Measurements from ENCODE around the gene NAGPA.

The NAGPA gene

GRCh38 chr16:5001986-5002385, 31.7 kb downstream of the NAGPA start:
- DNase-seq (ENCODE audit: low read depth), result no peak

DNA sequence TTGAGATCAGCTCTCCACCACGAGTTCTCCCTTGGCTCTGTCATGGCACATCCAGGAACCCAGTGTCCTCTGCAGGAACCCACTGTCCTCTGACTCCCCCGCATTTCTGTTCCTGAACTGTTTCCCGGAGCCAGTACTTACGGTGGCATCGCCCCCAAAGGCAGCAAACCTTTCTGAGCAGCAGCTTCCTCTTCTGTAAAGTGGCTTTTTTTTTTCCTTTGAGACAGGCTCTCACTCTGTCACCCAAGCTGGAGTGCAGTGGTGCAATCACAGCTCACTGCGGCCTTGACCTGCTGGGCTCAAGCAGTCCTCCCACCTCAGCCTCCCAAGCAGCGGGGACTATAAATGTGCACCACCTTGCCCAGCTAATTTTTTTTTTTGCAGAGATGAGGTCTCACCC, 32.2 kb downstream of the NAGPA start:
- DNase-seq (ENCODE audit: low read depth), result no peak

GRCh38 chr16:5000573-5001001, 33.1 kb downstream of the NAGPA start:
- DNase-seq (ENCODE audit: low read depth), result no peak

DNA sequence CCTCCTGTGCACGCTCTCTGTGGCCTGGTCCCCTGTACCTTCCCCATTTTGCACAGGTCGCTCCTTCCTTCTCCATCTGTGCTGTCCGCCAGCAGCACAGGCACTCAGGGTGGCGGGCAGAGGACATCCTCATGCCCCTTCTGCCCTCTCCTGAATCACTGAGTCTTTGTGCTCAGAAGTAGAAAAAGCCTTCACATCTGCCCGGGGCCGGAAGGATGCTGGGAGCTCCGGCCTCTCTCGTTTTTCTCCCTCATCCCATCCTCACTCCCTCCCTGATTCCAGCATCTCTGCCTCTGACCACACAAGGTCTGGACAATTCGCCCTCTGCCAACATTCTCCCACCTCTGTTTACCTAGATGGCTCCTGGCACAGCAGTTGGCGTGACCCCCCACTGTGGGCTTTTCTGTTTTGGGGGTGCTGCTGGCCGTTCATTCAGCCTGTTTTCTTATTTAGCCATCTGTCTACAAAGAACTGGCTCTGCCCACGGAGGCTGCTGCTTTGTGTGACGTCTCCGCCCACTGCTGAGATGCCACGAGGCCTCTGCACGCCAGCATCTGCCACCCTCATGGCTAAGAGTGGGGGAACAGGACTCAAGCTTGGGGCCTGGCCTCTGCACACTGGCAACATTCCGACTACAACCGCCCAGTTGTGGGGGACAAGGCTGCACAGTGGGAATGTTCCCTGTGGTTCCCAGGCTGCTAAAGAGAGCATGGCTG, 38.9 kb downstream of the NAGPA start:
- DNase-seq (ENCODE audit: low read depth), result no peak

GRCh38 chr16:4991754-4992153, 42.0 kb downstream of the NAGPA start:
- no peak for DNase-seq (ENCODE audit: low read depth)

- no peak for DNase-seq (ENCODE audit: low read depth)
These were observed 43.3 kb downstream of the NAGPA start for GRCh38 chr16:4990415-4990814.

DNA sequence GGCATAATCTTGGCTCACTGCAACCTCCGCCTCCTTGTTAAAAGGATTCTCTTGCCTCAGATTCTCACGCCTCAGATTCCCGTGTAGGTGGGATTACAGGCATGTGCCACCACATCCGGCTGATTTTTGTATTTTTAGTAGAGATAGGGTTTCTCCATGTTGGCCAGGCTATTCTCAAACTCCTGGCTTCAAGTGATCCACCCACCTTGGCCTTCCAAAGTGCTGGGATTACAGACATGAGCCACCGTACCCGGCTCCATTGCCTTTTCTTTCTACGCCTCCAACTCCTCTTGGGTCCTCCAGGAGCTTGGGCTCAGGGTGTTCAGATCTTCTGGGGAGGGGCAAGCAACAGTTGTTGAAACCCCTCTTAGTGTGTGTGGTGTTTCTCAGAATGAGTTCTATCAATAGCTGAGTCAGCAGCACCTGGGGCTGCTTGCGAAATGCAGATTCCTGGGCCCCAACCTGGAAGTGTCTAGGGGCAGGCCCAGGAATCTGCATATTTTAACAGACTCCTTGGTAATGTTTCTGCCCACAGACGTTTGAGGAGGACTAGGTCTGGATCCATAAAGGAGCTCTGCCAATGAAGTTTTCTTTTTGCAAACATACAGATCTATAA, 44.2 kb downstream of the NAGPA start:
- no peak for DNase-seq (ENCODE audit: low read depth)

GRCh38 chr16:4988647-4989046, 45.1 kb downstream of the NAGPA start:
- no peak for DNase-seq (ENCODE audit: low read depth)

GRCh38 chr16:4987580-4988374, 46.0 kb downstream of the NAGPA start:
- DNase-seq (ENCODE audit: low read depth), result no peak

DNA sequence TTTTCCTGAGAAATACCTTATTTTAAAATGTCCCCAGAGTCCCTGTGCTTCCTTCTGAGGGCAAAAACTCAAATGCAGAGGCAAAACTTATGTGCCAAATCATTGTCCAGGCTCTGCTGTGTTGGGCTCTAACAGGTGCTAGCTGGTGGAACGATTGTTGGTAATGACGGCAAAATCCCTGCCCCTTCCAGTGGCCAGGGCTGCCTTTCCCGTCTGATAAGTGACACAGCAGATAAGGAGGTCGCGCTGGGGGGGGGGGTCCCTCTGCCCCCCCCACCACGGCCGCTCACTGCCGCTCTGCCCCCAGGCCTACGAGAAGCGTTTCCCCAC, 46.5 kb downstream of the NAGPA start:
- DNase-seq (ENCODE audit: low read depth), result no peak

DNA sequence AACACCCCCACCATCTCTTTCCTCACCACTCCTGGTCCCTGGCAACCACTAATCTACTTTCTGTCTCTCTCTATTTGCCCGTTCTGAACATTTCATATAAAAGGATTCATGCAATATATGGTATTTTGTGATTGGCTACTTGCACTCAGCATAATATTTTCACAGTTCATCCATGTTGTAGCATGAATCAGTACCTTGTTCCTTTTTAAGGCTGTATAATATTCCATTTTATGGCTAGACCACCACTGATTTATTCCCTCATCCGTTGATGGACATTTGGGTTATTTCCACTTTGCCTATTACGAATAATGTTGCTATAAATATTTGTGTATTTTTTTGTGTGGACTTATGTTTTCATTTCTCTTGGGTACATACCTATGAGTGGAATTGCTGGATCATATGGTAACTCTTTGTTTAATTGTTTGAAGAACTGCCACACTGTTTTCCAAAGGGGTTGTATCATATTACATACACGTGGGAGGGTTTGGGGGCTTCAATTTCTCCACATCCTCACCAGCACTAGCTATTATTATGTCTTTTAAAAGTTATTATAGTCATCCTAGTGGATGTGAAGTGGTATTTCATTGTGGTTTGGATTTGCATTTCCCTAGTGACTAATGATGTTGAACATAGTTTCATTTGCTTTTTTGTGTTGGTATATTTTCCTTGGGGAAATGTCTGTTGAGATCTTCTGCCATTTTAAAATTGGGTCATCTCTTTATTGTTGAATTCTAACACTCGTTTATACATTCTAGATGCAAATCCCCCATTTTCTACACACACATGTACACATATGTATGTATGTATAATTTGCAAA, 49.4 kb downstream of the NAGPA start:
- DNase-seq (ENCODE audit: low read depth), result no peak

DNA sequence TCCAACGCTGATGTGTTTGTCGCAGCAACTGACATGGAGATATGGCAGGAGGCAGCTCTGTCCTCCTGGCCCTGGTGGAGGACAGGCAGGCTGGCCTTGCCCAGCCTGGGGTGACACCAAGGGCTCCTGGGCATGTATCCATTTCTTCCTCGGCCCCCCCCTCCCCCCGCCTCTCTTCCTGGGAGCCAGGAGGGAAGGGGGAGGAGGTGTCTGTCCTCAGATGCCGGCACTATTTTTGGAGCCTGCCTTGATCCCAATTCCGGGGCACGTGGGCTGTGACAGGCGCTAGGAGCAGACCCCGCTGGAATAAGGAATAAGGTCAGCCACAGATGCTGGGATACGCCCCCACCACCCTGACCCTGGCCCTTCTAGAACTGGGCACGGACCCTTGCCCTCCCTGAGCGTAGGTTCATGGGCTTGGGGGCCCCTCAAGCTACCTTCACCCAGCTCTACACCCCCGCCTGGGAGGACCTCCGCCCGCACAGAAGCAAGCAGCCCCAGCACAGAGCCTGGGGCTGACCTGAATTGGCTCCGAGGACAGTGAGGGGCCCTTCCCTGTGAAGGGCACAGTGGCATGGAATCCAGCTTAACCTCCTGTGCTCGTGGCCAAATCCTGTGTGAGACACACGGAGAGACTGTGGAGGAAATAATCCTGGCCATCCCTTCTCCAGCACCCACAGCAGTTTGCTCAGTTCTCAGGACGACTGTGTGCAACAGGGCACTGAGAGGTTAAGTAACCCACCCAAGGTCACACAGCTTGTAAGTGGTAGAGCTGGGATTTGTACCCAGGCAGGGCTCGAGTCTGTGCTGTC, 51.5 kb downstream of the NAGPA start:
- DNase-seq (ENCODE audit: low read depth), result no peak

DNA sequence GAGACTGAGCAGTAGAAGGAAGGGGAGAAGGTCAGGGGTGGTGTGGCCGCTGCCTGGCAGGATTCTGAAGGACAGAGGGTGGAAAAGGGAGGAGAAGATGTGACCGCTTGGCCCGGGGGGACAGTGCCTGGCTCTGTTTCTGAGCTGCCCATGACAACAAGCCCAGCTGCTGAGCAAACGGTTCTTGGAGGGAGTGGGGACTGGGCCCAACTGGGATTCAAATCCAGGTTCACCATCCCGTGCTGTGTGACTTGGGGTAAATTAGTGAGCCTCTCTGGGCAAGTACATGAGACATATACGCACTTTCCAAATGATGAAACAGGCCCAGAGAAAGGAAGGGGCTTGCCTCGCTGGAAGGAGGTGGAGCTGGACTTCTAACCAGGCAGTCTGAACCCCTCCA, 52.3 kb downstream of the NAGPA start:
- no peak for DNase-seq (ENCODE audit: low read depth)

GRCh38 chr16:4980691-4981090, 53.0 kb downstream of the NAGPA start:
- no peak for DNase-seq (ENCODE audit: low read depth)

GRCh38 chr16:4979736-4980660, 53.7 kb downstream of the NAGPA start:
- no peak for DNase-seq (ENCODE audit: low read depth)

DNA sequence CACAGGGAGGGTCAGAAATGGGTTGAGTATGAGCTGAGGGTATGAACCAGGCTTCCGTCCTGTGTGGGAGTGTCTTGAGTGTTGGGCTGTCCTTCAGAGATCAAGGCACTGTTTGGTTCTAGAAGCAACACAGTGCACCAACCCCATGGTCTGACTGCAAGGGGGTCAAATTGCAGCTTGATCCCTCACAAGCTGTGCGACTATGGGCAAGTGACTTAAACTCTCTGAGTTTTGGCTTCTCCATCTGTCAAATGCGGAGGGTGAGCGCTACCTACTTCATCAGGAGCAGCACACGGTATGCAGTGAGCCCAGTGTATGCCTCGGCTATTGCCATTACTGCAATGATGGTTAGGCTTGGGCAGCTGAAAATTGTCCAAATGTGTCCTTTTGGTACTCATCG, 54.6 kb downstream of the NAGPA start:
- DNase-seq (ENCODE audit: low read depth), result no peak

DNA sequence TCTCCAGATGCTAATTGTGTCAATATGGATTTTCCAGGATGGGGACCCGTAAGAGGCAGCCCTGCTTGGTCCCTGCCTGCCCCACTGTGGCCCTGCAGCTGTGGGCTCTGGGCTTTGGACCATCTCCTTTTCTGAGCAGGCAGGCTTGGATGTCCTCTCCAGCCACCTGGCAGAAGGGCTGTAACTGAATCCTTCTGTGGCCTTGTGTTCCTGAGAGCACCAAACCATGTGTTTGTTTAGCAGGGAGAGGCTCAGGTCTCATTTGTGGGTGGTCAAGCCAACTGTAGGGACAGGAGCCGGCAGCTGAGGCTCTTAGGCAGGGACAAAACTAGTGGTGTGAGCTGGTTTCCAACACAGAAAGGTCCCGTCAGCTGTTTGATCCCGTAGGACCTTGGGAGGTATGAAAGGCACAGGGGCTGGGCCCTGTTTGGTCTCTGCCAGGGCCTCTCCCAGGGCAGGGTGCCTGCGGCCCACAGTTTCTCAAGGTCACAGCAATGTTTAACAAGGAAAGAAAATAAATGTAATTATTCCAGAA, 57.1 kb downstream of the NAGPA start:
- DNase-seq (ENCODE audit: low read depth), result no peak

DNA sequence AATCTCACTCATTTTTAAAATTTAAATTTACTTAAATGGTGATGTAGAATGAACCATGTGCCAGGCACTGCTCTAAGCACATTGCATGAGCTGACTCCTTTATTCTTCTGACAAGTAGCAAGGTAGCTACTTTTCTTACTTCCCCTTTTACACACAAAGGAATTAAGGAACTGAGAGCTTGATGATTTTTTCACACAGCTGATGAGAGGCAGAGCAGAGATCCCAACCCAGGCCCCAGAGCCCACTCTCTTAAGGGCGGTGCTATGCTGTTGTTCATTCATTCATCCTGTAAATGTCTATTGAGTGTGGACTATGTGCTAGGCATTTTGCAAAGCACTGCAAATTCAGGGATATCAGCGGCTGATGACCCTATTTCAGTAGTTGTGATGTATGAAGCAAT, 57.7 kb downstream of the NAGPA start:
- DNase-seq (ENCODE audit: low read depth), result no peak

Data from activated T-cell treated with anti-CD3 and anti-CD28 coated beads for 24 hours (primary cell).